Epithelial cell of esophagus (primary cell): ENCODE data around the gene TXNDC17.

Experiments
- DNase-seq: peaks from one replicate; pipeline ENCODE4 v3.0.0; 2010; ENCODE audit warnings: low read depth
- H3K4me3 ChIP-seq: 2 replicates; pipeline ENCODE4 v1.5.1; 2011; ENCODE audit warnings: mild to moderate bottlenecking, low read length, control low read depth
- TF ChIP-seq, protein P1 (sequence below): IDR thresholded peaks from 2 replicates; pipeline ENCODE4 v1.5.1; 2011; ENCODE audit warnings: low read depth, mild to moderate bottlenecking, low read length, control low read depth, inconsistent platforms; ENCODE audit not compliant: insufficient read depth; ENCODE audit errors: missing control alignments

The TXNDC17 gene

DNA sequence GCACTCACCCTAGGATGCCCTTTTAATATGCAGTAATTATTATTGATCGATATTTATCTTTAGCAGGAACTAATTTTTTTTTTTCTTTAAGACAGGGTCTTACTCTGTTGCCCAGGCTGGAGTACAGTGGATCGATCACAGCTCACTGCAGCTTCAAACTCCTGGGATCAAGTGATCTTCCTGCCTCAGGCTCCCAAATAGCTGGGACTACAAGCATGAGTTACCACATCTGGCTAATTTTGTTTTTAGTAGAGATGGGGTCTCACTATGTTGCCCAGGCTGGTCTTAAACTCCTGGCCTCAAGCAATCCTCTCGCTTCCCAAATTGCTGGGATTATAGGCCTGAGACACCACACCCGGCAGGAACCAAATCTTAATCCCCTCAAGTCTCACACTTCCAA lies 29.6 kb upstream of the TXNDC17 start:
- TF ChIP-seq, protein P1, sequence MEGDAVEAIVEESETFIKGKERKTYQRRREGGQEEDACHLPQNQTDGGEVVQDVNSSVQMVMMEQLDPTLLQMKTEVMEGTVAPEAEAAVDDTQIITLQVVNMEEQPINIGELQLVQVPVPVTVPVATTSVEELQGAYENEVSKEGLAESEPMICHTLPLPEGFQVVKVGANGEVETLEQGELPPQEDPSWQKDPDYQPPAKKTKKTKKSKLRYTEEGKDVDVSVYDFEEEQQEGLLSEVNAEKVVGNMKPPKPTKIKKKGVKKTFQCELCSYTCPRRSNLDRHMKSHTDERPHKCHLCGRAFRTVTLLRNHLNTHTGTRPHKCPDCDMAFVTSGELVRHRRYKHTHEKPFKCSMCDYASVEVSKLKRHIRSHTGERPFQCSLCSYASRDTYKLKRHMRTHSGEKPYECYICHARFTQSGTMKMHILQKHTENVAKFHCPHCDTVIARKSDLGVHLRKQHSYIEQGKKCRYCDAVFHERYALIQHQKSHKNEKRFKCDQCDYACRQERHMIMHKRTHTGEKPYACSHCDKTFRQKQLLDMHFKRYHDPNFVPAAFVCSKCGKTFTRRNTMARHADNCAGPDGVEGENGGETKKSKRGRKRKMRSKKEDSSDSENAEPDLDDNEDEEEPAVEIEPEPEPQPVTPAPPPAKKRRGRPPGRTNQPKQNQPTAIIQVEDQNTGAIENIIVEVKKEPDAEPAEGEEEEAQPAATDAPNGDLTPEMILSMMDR: no peak
- DNase-seq: no peak

DNA sequence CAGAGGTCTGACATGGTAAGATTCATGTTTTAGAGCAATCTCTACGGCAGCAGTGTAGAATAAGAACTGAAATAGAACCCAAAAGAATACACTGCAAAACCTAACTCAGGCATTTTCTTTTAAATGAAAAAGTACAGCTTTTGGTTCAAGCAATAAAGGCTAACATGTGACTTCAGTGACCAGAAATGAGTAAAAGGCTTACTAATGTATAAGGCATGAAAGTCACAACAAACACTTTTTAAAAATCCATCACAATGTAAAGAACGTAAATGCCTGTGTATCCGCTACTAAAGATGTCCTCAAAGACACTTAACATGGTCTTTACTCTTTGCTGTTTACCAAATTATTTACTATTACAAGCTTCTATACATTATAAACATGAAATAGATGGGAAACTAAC lies 16.9 kb upstream of the TXNDC17 start:
- DNase-seq: no peak
- H3K4me3 ChIP-seq: no peak overlapping the region
- TF ChIP-seq, protein P1: no peak

More for the DNA sequence above, 29.6 kb upstream of the TXNDC17 start:
- no peak overlapping the region for H3K4me3 ChIP-seq

DNA sequence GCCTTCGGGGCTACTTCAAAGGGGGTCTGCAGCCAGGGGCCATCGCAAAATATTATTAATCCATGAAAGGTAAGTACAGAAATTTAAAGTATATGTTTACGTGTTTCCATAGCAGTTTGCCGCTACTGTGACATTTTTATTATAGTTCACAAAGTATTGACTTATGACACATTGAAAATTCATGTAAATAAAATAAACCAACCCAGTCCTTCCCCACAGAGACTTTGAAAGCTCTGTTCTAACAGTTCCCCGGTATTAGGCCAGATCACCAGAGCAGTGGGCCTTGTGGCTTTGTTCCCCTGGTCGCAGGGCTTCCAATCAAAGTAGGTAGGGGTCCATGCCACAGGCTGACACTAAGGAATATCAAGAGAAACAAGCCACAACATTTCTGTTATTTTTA lies 14.2 kb upstream of the TXNDC17 start:
- no peak for DNase-seq
- TF ChIP-seq, protein P1: no peak
- no peak overlapping the region for H3K4me3 ChIP-seq

DNA sequence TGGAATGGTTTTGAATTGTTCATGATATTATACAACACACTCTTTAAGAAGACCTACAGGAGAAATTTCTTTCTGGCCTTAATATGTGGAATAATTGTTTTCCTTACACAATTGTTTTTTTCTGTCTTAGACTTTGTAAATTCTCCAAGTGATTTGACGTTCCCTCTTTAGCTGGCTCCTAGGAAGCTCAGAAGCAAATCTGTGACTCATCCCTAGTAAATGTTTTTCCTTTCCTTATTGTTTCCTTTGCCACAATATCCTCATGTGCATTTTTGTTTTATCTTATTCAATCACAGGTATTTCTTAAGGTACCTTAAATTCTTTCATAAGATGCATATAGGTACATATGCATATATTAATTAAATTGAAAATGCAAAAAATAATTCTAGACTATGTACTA lies 13.8 kb upstream of the TXNDC17 start:
- TF ChIP-seq, protein P1: no peak
- peak; percentile 20 for DNase-seq

DNA sequence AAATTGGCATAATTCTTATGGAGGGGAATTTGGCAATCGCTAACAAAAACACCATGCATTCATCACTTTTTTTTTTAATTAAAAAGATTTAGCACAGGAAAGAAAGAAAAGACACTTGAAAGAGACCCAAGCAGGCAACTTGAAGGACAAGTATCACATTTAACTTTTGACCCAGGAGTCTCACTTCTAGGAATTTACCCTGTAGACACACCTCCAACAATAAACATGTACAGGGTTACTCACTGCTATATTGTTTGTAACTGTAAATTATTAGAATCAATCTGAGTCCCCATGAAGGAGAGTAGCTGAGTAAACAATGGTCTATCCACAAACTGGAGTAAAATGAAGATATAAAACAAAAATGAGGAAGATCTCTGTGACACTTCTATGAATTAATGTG lies 10.5 kb upstream of the TXNDC17 start:
- no peak for DNase-seq
- no peak overlapping the region for H3K4me3 ChIP-seq
- TF ChIP-seq, protein P1: no peak

More for the DNA sequence above, 13.8 kb upstream of the TXNDC17 start:
- no peak overlapping the region for H3K4me3 ChIP-seq

DNA sequence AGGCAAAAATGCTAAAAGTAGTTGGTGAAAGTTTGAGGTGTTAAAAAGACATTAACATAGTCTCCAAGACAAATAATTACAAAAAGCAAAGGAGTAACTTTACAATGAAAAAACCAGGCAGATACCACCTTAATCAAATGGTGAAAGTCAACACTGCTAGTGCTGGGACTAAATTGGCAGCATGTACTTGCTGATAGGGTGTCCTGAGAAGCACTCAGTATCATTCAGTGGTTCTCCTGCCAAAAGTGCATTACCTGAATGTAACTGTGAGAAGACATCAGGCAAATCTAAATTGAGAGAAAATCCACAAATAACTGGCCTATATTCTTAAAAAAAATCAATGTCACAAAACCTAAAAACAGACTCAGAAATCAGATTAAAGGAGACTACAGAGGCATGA lies 8.3 kb upstream of the TXNDC17 start:
- DNase-seq: no peak
- TF ChIP-seq, protein P1: no peak
- no peak overlapping the region for H3K4me3 ChIP-seq

DNA sequence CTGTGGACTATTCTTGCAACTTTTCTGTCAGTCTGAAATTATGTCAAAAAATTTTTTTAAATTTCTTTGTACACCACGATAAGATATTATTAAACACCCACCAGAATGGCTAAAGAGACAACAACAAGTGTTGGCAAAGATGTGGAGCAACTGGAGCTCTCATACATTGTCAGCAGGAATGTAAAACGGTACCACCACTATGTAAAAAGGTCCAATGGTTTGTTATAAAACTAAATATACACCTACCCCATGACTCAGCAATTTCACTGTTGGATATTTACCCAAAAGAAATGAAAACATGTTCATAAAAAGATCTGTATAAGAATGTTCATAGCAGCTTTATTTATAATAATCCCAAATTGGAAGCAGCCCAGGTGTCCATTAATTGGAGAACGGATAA lies 7.6 kb upstream of the TXNDC17 start:
- no peak for DNase-seq
- TF ChIP-seq, protein P1: no peak
- H3K4me3 ChIP-seq: no peak overlapping the region
